MM.1S (cell line): ENCODE results near the gene TP53I13.

Source experiments
- DNase-seq: peaks from one replicate; pipeline ENCODE4 v3.0.0-alpha.2; 2015
- H2AFZ ChIP-seq: fragments of 300-600 bp; sonication (generic); 2 replicates; pipeline ENCODE4 v1.6.0; 2016; ENCODE audit warnings: antibody characterized with exemption, low read length
- H3F3A ChIP-seq: fragments of 300-600 bp; sonication (generic); 2 replicates; pipeline ENCODE4 v1.6.1; 2016; ENCODE audit warnings: mild to moderate bottlenecking, antibody characterized with exemption, low read length, moderate library complexity, mixed read lengths; ENCODE audit not compliant: insufficient read depth
- H3K27ac ChIP-seq: fragments of 300-600 bp; sonication (generic); 2 replicates; pipeline ENCODE4 v1.5.1; 2016; ENCODE audit warnings: mild to moderate bottlenecking, low read length
- H3K27me3 ChIP-seq: fragments of 300-600 bp; sonication (generic); replicated peaks from 2 replicates; pipeline ENCODE4 v1.6.0; 2016; ENCODE audit warnings: low read length; ENCODE audit not compliant: insufficient read depth
- H3K36me3 ChIP-seq: fragments of 300-600 bp; sonication (generic); replicated peaks from 2 replicates; pipeline ENCODE4 v1.6.1; 2016; ENCODE audit warnings: mild to moderate bottlenecking, low read length, mixed read lengths; ENCODE audit not compliant: insufficient read depth
- H3K4me1 ChIP-seq: fragments of 300-600 bp; sonication (generic); 2 replicates; pipeline ENCODE4 v1.6.1; 2016; ENCODE audit warnings: low read length, mixed read lengths
- H3K4me2 ChIP-seq: fragments of 300-600 bp; sonication (generic); 2 replicates; pipeline ENCODE4 v1.6.0; 2016; ENCODE audit warnings: low read depth, low read length
- H3K4me3 ChIP-seq: fragments of 300-600 bp; sonication (generic); 2 replicates; pipeline ENCODE4 v1.5.1; 2016; ENCODE audit warnings: low read length, mixed read lengths
- H3K79me2 ChIP-seq: fragments of 300-600 bp; sonication (generic); 2 replicates; pipeline ENCODE4 v1.6.1; 2016; ENCODE audit warnings: mixed run types, low read length, mixed read lengths
- H3K9ac ChIP-seq: fragments of 300-600 bp; sonication (generic); 2 replicates; pipeline ENCODE4 v1.6.1; 2016; ENCODE audit warnings: low read length, mixed read lengths
- H3K9me2 ChIP-seq: fragments of 300-600 bp; sonication (generic); replicated peaks from 2 replicates; pipeline ENCODE4 v1.6.1; 2016; ENCODE audit warnings: mild to moderate bottlenecking, low read length, mixed read lengths; ENCODE audit not compliant: insufficient read depth
- H3K9me3 ChIP-seq: fragments of 300-600 bp; sonication (generic); replicated peaks from 2 replicates; pipeline ENCODE4 v1.6.1; 2016; ENCODE audit warnings: mild to moderate bottlenecking, low read length, mixed read lengths; ENCODE audit not compliant: insufficient read depth
- H4K20me1 ChIP-seq: fragments of 300-600 bp; sonication (generic); 2 replicates; pipeline ENCODE4 v1.6.1; 2016; ENCODE audit warnings: mild to moderate bottlenecking, low read length, moderate library complexity, mixed read lengths; ENCODE audit not compliant: insufficient read depth
- EZH2 ChIP-seq: fragments of 300-600 bp; sonication (generic); optimal IDR thresholded peaks from 2 replicates; pipeline ENCODE3; 2017; ENCODE audit warnings: low read depth, mild to moderate bottlenecking, antibody characterized with exemption, low read length, mixed read lengths
- EZH2phosphoT487 ChIP-seq: fragments of 300-600 bp; sonication (generic); IDR thresholded peaks from 2 replicates; pipeline ENCODE4 v1.6.1; 2018; ENCODE audit warnings: antibody characterized with exemption, low read length
- TF ChIP-seq, protein P1 (sequence below): fragments of 300-600 bp; sonication (generic); IDR thresholded peaks from 2 replicates; pipeline ENCODE4 v1.5.1; 2016; ENCODE audit warnings: antibody characterized with exemption, low read length, mixed read lengths

Gene TP53I13

DNA sequence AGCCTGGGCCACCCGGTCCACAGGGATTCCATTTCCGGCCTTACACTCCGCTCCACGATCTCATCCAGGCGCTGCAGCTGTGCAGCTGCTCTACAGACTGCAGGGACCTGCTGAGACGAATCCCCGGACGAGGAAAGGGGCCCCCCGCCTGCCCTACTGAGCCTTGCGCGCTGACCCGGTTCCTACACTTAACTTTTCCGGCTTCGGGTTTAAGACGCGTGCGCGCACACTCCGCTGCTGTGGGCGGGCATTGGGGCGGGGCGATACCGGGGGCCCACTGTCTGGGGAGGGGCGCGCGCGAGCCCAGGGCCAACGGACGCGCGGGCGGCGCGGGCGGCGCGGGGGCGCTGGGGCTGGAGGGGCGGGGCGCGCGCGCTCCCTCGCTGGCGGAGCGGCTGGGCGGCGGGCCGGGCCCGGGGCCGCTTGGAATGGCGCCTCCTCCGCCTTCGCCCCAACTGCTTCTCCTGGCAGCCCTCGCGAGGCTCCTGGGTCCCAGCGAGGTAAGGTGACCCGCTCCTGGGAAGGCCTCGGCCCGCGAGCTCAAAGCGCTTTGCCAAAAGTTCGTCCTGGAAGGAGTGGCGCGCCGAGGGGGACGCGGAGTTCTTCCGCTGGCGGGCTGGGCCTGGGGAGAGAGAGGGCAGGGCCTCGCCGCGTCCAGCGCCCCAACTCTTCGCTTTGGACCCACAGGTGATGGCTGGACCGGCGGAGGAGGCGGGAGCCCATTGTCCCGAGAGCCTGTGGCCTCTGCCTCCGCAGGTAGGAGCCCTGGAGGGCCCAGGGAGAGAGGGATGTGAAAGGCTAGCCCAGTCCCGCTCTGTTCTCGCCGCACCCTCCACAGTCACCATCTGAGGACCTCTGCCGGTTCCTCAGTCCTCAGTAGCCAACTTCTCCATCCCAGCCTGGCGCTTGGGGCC, at the start of gene TP53I13:
Gene TP53I13 (plus strand): TSS at position 371 of the 914 bp plus-strand sequence. CDS start 58 bp downstream, at position 429.
- H2AFZ ChIP-seq, result peak within 1 kb of the TSS; percentile 97
- H3K79me2 ChIP-seq, result peaks cover 10% of the 10 kb centered on the region
- peaks cover 11% of the 10 kb centered on the region for H3K4me1 ChIP-seq
- H3K27ac ChIP-seq, result peak within 1 kb of the TSS; percentile 75; the same call in 1 of the 2 replicates
- H3K27me3 ChIP-seq, result no peaks in the 10 kb centered on the region
- no peaks in the 10 kb centered on the region for H3K9me2 ChIP-seq
- H3K4me2 ChIP-seq, result peak within 1 kb of the TSS; percentile 99
- no peaks in the 10 kb centered on the region for H4K20me1 ChIP-seq
- H3K9ac ChIP-seq, result peak within 1 kb of the TSS; percentile 70; the same call in 1 of the 2 replicates
- H3K9me3 ChIP-seq, result no peaks in the 10 kb centered on the region
- peak; percentile 90 for DNase-seq
- no peak for TF ChIP-seq EZH2
- no peak for TF ChIP-seq EZH2phosphoT487
- no peaks in the 10 kb centered on the region for H3K36me3 ChIP-seq
- peak within 1 kb of the TSS; percentile 88 for H3K4me3 ChIP-seq
- H3F3A ChIP-seq, result peaks cover 34% of the 10 kb centered on the region

GRCh38 chr17:29524692-29525091, 43.8 kb upstream of the TP53I13 start:
- Histone ChIP-seq H3K79me2 (no peaks in the 10 kb centered on the region), H3K27me3 (no peaks in the 10 kb centered on the region), H3F3A (no peaks in the 10 kb centered on the region), H3K9me3 (no peaks in the 10 kb centered on the region), H3K9ac (no peak overlapping the region), H3K27ac (no peak overlapping the region), H3K4me3 (no peak overlapping the region), H3K4me1 (no peaks in the 10 kb centered on the region), H3K9me2 (no peaks in the 10 kb centered on the region), H2AFZ (no peak overlapping the region), H3K36me3 (0 out of 2 replicates have a peak, but pooled peaks cover 3% of the 10 kb centered on the region), H4K20me1 (no peaks in the 10 kb centered on the region), H3K4me2 (no peak overlapping the region)
- DNase-seq, result no peak
- TF ChIP-seq, protein P1, sequence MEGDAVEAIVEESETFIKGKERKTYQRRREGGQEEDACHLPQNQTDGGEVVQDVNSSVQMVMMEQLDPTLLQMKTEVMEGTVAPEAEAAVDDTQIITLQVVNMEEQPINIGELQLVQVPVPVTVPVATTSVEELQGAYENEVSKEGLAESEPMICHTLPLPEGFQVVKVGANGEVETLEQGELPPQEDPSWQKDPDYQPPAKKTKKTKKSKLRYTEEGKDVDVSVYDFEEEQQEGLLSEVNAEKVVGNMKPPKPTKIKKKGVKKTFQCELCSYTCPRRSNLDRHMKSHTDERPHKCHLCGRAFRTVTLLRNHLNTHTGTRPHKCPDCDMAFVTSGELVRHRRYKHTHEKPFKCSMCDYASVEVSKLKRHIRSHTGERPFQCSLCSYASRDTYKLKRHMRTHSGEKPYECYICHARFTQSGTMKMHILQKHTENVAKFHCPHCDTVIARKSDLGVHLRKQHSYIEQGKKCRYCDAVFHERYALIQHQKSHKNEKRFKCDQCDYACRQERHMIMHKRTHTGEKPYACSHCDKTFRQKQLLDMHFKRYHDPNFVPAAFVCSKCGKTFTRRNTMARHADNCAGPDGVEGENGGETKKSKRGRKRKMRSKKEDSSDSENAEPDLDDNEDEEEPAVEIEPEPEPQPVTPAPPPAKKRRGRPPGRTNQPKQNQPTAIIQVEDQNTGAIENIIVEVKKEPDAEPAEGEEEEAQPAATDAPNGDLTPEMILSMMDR, result no peak
- no peak for TF ChIP-seq EZH2phosphoT487
- TF ChIP-seq EZH2, result no peak

- Histone ChIP-seq H3K27me3 (no peaks in the 10 kb centered on the region), H3K36me3 (0 out of 2 replicates have a peak, but pooled peaks cover 3% of the 10 kb centered on the region), H3F3A (no peaks in the 10 kb centered on the region), H3K9me2 (no peaks in the 10 kb centered on the region), H3K9ac (no peak overlapping the region), H3K4me3 (no peak overlapping the region), H3K79me2 (no peaks in the 10 kb centered on the region), H3K27ac (no peak overlapping the region), H3K4me2 (no peak overlapping the region), H3K9me3 (no peaks in the 10 kb centered on the region), H3K4me1 (no peaks in the 10 kb centered on the region), H4K20me1 (no peaks in the 10 kb centered on the region), H2AFZ (no peak overlapping the region)
- DNase-seq, result no peak
- TF ChIP-seq EZH2phosphoT487, result no peak
- TF ChIP-seq EZH2, result no peak
- TF ChIP-seq, protein P1, result no peak
These were observed 42.2 kb upstream of the TP53I13 start for GRCh38 chr17:29526322-29526721.
